DMS 273 (cell line): ENCODE results near the gene ABHD18.
"Not testable (repeated sequence)": the region's sequence is repeated elsewhere in the genome, so short reads cannot be mapped to it uniquely, and the experiment has no call there.

Experiments
- DNase-seq: peaks from one replicate; lab custom pipeline; 2025; ENCODE audit not compliant: unreplicated experiment; lab: John Stamatoyannopoulos, UW

Gene ABHD18

DNA sequence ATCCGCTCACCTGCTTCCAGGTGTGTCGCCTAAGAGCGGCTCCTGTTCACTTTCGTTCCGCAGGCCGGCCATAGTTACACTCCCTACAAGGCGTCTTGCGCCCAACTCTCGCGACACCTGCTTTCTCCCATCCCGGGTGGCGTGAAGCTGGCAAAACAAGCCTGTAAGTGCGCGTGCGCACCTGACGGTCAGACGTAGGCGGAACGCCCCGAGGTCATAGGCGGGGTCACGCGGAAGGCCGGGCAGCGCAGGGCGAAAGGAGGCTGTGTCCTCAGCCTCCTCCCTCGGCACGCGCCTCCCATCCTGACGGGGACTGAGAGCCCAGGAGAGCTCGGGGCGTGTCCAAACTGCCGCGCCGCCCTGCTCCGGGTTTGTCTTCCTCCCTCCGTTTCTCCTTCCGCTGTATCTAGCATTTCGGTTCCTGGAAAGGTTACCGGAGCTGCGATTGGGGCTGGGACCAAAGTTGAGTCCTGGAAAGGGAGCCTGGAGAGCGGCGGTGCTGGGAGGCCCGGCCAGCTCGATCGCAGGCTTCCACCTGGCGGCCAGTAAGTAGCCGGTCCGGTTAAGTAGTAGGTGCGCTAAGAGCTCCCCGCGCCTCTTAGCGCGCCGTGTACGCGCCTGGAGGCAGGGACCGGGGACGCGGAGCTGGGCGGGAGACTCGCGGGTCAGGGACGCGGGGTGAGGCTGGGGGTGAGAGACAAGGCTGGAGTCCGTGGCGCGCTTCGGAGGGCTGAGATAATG lies at the start of gene ABHD18, which contains the start of gene MFSD8:
Gene ABHD18 (plus strand): TSS at position 345 of the 741 bp plus-strand sequence. CDS start 17,550 bp downstream, outside the sequence.
Gene MFSD8 (minus strand): TSS at position 112 of the 741 bp plus-strand sequence. CDS start 40 bp downstream, at position 72.
- peak; percentile 98 for DNase-seq

DNA sequence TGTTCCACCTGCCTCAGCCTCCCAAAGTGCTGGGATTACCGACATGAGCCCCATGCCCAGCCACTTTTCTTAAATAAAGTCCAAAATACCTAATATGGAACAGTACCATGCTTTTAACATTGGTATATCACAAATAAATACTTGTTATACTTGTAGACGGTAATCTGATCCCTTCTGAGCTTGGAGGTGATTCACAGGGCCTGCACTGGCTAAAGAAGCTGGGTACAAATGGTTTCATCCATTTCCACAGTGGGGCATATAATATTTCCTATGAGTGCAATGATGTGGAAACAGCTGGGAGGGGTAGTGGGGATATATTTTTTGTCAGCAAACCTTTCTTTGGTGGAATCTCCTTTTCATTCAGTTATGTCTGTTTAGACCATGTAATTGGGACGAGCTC lies 48.7 kb upstream of the ABHD18 start:
- no peak for DNase-seq

GRCh38 chr4:127917151-127917550 lies 48.1 kb upstream of the ABHD18 start:
- DNase-seq, result no peak

- no peak for DNase-seq
These were observed 44.7 kb upstream of the ABHD18 start for GRCh38 chr4:127920521-127920920.

DNA sequence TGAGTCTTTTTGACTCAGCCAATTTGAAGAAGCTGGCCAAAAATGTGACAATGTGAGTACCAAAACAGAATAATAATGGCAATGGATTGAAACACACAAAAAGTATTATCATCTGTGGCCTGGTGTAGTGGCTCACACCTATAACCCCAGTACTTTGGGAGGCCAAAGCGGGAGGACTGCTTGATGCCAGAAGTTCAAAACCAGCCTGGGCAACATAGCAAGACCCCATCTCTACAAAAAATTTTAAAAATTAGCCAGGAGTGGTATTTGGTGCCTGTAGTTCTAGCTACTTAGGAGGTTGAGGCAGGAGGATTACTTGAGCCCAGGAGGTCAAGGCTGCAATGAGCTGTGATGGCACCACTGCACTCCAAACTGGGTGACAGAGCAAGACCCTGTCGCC lies 43.0 kb upstream of the ABHD18 start:
- DNase-seq, result no peak

DNA sequence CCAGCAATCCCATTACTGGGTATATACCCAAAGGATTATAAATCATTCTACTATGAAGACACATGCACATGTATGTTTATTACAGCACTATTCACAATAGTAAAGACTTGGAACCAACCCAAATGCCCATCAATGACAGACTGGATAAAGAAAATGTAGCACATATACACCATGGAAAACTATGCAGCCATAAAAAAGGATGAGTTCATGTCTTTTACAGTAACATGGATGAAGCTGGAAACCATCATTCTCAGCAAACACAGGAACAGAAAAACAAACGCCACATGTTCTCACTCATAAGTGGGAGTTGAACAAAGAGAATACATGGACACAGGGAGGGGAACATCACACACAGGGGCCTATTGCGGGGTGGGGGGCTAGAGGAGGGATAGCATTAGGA lies 39.5 kb upstream of the ABHD18 start:
- not testable (repeated sequence) for DNase-seq

DNA sequence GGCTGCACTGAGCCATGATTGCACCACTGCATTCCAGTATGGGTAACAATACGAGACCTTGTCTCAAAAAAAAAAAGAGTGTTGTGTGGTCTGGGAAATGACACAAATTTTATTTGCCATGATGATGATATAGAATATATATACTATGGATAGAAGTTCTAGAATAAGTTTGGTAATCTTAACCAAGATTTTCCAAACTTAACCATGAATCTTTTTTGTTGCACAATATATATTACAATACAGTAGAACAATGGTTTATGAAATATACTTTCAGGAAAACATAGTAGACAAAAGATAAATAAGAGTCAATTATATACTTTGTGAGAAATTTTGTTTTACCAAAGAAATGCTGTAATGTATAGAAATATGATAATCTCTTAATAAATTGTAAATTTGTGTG lies 35.0 kb upstream of the ABHD18 start:
- DNase-seq, result no peak

- DNase-seq, result not testable (repeated sequence)
These were observed 33.4 kb upstream of the ABHD18 start for GRCh38 chr4:127931836-127932235.

- DNase-seq, result no peak
These were observed 28.2 kb upstream of the ABHD18 start for GRCh38 chr4:127936974-127937373.

DNA sequence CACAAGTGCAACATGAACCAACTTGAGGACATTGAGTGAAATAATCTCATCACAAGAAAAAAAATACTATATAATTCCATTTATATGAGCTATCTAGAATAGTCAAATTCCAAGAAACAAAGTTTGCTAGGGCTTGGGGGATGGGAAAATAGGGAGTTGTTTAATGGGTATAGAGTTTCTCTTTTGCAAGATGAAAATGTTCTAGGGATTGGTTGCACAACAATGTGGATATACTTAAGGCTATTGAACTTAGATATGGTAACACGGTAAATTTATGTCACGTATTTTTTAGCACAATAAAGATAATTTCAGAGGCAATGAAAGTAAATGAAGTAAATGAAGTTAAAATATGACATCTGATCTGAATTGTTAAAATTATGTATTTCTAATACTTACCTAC lies 8.1 kb upstream of the ABHD18 start:
- DNase-seq, result no peak

GRCh38 chr4:127959794-127960193 lies 5.4 kb upstream of the ABHD18 start:
- no peak for DNase-seq

- DNase-seq, result not testable (repeated sequence)
These were observed 1.4 kb upstream of the ABHD18 start for GRCh38 chr4:127963633-127964398.

GRCh38 chr4:127964426-127965061 lies 662 bp upstream of the ABHD18 start:
- DNase-seq, result peak; percentile 71

DNA sequence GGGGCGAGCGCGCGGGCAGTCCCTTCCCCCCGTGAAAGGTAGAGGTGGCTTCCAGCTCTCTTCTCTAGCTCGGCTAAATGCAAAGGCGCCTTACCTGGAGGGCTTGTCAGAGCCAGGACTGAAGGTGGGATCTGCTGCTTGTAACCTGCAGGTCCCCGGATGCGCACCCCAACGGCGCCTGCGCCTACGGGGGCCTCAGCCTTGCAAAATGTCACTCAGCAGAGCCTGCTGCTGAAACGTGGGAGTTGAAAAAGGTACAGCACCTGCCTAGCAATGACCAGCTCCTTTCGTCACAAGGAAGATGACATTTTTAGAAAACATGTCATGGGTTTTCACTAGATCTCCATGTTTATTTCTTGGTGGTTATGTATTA lies 583 bp downstream of the ABHD18 start:
- peak; percentile 63 for DNase-seq

DNA sequence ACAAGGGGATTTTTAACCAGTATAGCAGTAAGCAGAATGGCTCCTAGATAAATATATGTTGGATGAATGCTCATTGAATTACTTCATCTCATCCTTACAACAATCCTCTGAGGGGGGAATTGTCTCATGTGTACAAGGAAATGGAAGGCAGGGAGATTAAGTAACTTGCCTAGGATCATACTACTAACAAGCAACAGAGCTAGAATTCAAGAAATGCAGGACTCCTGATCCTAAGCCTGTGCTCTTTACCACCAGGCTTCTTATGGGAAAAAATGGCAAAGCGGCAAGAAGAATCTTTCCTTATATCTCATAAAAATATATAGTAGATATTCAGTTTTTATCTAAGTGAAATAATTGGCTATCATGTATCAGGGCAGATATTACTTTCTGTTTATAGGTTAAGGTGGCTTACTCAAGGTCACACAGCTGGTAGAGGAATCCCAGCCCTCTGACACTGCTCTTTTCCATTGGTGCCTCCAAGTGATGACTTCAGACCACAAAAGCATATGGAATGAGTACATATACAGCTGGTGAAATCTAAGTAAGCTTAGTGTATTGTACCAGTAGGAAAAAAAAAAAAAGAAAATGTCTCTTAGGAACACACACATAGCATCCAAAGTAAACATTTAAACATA lies 2.1 kb downstream of the ABHD18 start:
- peak; percentile 23 for DNase-seq

GRCh38 chr4:127968586-127968985 lies 3.4 kb downstream of the ABHD18 start:
- DNase-seq, result no peak

DNA sequence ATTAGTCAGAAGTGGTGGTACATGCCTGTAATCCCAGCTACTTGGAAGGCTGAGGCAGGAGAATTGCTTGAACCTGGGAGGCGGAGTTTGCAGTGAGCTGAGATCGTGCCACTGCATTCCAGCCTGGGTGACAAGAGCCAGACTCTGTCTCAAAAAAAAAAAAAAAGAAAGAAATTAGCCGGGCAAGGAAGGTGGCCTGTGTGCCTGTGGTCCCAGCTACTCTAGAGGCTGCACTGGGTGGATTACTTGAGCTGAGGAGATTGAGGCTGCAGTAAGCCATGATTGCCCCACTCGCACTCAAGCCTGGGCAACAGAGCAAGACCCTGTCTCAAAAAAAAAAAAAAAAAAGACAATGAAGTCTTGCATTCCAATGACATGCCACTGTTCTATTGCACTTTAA lies 5.7 kb downstream of the ABHD18 start:
- not testable (repeated sequence) for DNase-seq

- no peak for DNase-seq
These were observed 10.0 kb downstream of the ABHD18 start for GRCh38 chr4:127975121-127975770.

- no peak for DNase-seq
These were observed 13.7 kb downstream of the ABHD18 start for GRCh38 chr4:127978930-127979329.

GRCh38 chr4:127982445-127982844 lies 17.2 kb downstream of the ABHD18 start:
- DNase-seq, result no peak

- DNase-seq, result no peak
These were observed 20.8 kb downstream of the ABHD18 start for GRCh38 chr4:127985989-127986388.
